Measurements from ENCODE around the gene TRRAP. TPM values are rescaled to one million over a fixed set of nuclear protein-coding genes. Genes with fewer than 3 reads are reported as not detected.
"Not testable (repeated sequence)": the region's sequence is repeated elsewhere in the genome, so short reads cannot be mapped to it uniquely, and the experiment has no call there.

The TRRAP gene
- total RNA-seq: 50.6 TPM

GRCh38 chr7:98878365-98879197, at the start of gene TRRAP:
Gene TRRAP, plus strand, starts transcription at chr7:98878532. Its CDS starts 2,619 bp downstream, at chr7:98881151.
- ATAC-seq (peak; percentile 85), DNase-seq (ENCODE audit: low spot score) (peak; percentile 84)
- intact Hi-C loops (cut with DNase I): no loop called here

DNA sequence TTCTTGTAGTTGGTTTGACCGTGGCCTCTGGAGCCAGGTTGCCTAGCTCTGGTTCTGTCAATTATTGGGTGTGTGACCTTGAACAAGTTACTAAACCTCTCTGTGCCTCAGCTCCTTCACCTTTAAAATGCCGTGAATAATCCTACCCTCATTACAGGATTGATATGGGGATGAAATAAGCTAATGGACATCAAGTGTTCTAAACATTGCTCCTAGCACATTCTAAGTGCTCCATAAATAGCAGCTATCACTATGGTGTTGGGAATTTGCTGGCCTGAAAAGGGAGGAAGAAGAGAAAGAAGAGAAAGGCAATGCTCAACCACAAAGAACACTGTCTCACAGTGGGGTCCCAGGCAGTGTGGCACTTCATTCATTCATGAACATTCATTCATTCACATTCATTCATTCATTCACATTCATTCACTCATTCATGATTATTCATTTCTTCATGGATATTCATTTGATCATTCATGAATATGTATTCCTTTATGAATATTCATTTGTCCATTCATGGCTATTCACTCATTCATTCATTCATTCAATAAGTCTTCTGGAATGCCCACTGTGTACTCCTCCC, 47.3 kb upstream of the TRRAP start:
- intact Hi-C loops (cut with DNase I): no loop called here
- DNase-seq (ENCODE audit: low spot score) (no peak), ATAC-seq (no peak)

GRCh38 chr7:98831641-98832221, 46.6 kb upstream of the TRRAP start:
- intact Hi-C loops (cut with DNase I): no loop called here
- no peak for DNase-seq (ENCODE audit: low spot score)
- ATAC-seq: no peak

GRCh38 chr7:98833022-98833421, 45.3 kb upstream of the TRRAP start:
- intact Hi-C loops (cut with DNase I): no loop called here
- no peak for DNase-seq (ENCODE audit: low spot score)
- no peak for ATAC-seq

DNA sequence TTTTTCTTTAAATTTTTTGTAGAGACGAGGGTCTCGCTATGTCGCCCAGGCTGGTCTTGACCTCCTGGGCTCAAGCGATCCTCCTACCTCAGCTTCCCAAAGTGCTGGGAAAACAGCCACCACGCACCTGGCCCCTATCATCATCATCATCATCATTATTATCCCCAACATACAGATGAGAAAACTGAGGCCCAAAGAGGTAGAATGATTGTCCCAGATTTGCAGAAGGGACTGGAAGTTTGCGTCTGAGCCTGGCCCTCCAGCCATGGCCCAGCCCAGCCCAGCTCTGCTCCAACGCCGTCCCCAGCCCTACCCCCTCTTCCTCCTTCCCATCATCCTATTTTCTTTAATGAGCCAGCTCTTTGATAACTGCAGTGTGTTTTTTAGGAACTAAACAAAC, 43.4 kb upstream of the TRRAP start:
- no peak for DNase-seq (ENCODE audit: low spot score)
- no peak for ATAC-seq
- intact Hi-C loops (cut with DNase I): no loop called here

DNA sequence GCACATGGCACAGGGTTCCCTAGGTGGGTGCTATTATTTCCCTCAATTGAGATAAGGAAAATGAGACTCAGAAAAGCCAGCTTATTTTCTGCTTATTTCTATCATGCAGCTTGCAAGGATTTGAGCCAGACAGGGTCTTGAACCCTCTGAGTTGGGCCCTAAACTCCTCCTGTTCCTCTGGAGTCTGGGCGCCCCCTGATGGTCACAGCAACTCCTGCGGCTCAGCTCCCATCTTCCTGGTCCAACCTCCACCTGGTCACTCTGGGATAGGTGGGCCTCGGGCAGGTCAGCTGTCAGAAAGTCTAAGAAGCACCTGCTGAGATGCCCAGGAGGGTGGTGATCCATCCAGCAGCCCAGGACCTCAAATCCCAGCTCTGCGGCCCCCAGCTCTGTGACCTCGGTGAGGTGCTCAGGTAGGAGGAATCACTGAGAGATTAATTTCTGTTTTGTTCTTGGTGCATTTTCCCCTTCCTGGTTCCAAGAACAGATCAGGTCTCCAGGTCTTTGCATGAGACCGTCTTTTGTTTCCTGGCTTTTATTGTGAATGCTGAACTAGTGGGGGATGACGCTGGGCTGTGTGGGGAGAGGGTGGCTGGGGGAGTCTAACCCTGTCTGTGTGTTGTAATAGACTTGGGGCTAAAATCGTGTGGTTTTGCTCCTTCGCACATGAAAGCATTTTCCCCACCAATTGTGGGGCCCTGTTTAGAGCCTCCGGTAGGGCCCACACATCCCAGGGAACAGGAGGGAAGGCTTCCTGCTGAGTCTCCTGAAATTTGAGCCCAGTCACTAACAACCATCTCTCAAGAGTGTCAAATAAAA, 41.3 kb upstream of the TRRAP start:
- intact Hi-C loops (cut with DNase I): no loop called here
- ATAC-seq: no peak
- DNase-seq (ENCODE audit: low spot score): no peak

GRCh38 chr7:98837630-98837972, 40.7 kb upstream of the TRRAP start:
- intact Hi-C loops (cut with DNase I): no loop called here
- no peak for ATAC-seq
- DNase-seq (ENCODE audit: low spot score): no peak

GRCh38 chr7:98840096-98840495, 38.2 kb upstream of the TRRAP start:
- no peak for ATAC-seq
- DNase-seq (ENCODE audit: low spot score): no peak
- intact Hi-C loops (cut with DNase I): loop anchor here (5.0 kb wide), 1 partner anchor 408 kb away; no protein-coding TSS in a partner anchor

- DNase-seq (ENCODE audit: low spot score) (no peak), ATAC-seq (no peak)
- intact Hi-C loops (cut with DNase I): loop anchor here (5.0 kb wide), 1 partner anchor 408 kb away; no protein-coding TSS in a partner anchor
These were observed 37.6 kb upstream of the TRRAP start for GRCh38 chr7:98840722-98841121.

DNA sequence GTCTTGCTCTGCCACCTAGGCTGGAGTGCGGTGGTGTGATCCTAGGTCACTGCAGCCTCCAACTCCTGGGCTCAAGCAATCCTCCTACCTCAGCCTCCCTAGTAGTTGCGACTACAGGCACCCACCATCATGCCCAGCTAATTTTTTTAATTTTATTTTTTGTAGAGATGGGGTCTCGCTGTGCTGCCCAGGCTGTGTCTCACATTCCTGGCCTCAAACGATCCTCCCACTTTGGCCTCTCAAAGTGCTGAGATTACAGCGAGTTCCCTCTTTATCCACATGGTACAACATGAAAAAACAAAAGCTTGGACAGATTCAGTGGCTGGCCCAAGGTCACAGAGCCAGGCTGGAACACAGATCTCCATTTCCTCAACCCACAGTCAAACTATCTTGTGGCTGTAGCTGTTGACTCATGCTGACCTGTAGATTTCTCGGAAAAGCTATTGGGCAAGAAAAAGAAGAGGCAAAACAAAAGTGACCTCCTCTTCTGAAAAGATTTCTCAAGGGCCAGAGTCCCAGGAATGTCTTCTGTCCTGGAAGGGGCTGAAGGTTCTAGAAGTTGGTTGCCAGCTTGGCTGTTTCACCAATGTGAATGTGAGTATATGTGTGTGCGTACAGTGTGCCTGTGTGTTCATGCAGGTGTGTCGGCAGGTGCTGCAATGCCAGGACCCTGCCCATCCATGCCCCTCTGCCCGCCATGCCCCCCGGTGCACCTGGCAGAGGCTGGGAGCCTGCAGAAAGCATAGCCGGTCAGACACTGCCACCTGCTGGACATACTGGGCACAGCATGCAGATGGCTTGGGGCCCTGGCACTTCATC, 36.9 kb upstream of the TRRAP start:
- peak; percentile 88 for ATAC-seq
- DNase-seq (ENCODE audit: low spot score): peak; percentile 84
- intact Hi-C loops (cut with DNase I): loop anchor here (5.0 kb wide), 1 partner anchor 409 kb away; no protein-coding TSS in a partner anchor

- DNase-seq (ENCODE audit: low spot score); ATAC-seq: not testable (repeated sequence)
- intact Hi-C loops (cut with DNase I): loop anchor here (5.0 kb wide), 1 partner anchor 410 kb away; no protein-coding TSS in a partner anchor
These were observed 35.8 kb upstream of the TRRAP start for GRCh38 chr7:98842552-98842951.

DNA sequence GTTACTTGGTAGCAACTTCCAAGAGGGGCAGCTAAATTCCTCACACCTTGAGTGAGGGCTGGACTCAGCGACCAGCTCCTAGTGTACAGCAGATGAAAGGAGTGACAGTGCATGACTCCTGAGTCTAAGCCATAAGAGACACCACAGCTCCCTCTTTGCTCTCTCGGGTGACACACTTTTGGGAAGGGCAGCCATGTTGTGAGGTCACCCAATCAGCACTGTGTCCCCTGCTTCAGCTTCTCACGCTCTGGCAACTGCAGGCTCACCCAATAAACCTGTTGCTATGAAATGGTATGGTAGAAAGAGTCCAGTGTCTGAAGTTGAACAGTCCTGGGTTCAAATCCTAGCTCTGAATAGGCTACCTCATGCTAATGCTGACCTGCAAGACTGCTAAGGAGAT, 29.4 kb upstream of the TRRAP start:
- ATAC-seq (no peak), DNase-seq (ENCODE audit: low spot score) (no peak)
- intact Hi-C loops (cut with DNase I): no loop called here

DNA sequence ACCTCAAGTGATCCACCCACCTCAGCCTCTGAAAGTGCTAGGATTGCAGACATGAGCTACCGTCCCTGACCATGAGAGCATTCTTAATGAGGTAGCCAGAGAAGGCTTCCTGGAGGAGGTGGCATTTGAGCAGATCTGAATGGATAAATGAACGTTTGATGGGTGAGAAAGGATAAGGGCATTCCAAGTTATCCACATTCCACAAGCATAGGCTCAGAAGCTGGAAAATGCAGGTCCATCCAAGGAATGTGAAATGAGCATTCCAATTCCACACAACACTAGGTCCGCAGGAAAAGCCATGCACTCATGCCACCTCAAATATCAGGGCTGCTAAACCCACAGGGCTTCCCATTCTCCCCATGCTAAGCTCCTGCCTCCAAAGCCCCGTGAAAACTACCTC, 25.5 kb upstream of the TRRAP start:
- ATAC-seq: no peak
- intact Hi-C loops (cut with DNase I): no loop called here
- no peak for DNase-seq (ENCODE audit: low spot score)

- DNase-seq (ENCODE audit: low spot score) (no peak), ATAC-seq (no peak)
- intact Hi-C loops (cut with DNase I): no loop called here
These were observed 22.5 kb upstream of the TRRAP start for GRCh38 chr7:98855610-98856422.

DNA sequence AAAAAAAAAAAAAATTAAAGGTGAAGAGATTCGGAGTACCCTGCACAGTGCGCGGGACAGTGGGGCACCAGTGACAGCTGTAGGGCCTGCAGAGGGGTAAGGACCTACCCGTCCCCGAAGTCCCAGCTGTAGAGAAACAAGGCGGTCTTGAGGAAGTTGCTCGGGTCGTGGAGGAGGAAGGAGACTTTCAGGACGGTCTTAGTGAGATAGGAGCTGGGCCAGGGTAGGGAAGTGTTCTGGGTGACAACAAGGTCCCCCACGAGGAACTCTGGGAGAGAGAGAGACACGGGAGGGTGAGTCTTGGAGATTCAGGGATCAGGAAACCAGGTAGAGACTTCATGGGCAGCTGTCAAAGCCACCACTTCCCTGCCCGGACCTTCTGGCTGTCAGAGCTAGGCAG, 18.3 kb upstream of the TRRAP start:
- intact Hi-C loops (cut with DNase I): no loop called here
- no peak for DNase-seq (ENCODE audit: low spot score)
- no peak for ATAC-seq

DNA sequence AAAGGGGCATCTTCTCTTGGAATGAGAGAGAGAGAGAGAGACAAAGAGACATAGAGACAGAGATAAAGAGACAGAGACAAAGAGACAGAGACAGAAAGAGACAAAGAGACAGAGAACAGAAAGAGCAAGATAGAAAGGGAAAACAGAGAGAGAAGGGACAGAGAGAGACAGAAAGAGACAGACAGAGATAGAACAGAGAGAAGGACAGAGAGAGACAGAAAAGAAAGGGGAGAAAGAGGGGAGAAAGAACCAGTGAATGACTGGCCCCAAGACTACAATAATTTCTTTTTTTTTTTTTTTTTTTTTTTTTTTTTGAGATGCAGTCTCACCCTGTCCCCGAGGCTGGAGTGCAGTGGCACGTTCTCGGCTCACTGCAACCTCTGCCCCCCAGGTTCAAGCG, 16.1 kb upstream of the TRRAP start:
- DNase-seq (ENCODE audit: low spot score) (no peak), ATAC-seq (no peak)
- intact Hi-C loops (cut with DNase I): no loop called here

- intact Hi-C loops (cut with DNase I): no loop called here
- ATAC-seq: no peak
- DNase-seq (ENCODE audit: low spot score): no peak
These were observed 15.5 kb upstream of the TRRAP start for GRCh38 chr7:98862716-98863420.
